GM23248 (cell line): Measurements from ENCODE around the gene VAMP2.

Source experiments
- EZH2 ChIP-seq: fragments of 200-600 bp; sonication (generic); IDR thresholded peaks from 2 replicates; pipeline ENCODE4 v1.6.1; 2018; ENCODE audit warnings: antibody characterized with exemption, mild to moderate bottlenecking; ENCODE audit not compliant: insufficient read depth, poor library complexity, severe bottlenecking
- EZH2phosphoT487 ChIP-seq: fragments of 200-600 bp; sonication (generic); IDR thresholded peaks from 2 replicates; pipeline ENCODE4 v1.6.1; 2018; ENCODE audit warnings: antibody characterized with exemption, moderate library complexity, mild to moderate bottlenecking, low read depth; ENCODE audit not compliant: insufficient read depth

DNA sequence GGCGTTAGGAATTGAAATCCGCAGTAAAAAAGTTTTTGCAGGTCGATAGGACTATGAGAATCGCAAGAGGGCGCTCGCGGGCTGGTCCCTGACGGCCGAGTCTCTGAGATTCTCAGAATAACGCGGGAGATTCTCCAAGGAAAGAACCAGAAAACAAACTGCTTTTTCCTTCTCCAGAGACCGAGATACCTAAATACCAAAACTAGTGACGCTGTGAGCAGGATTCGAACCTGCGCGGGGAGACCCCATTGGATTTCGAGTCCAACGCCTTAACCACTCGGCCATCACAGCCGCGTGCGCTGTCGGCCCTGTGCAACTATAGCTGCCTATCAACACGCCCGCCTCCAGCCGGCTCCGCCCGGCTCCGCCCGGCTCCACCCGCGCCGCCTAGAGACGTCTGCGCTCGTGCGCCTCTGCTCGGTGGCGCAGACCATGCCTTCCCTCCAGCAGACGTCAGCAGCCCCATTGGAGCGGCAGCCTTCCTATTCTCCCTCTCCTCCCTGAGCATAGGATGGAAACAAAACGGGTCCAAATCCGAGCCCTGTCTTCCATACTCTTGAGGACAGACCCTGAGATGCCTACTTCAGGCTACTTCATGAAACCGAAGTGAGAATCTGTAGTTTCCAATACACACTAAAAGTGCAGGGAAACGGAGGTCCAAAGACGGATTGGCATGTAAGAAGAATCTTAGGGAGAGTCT, 23.9 kb downstream of the VAMP2 start:
- TF ChIP-seq EZH2phosphoT487 (no peak), EZH2 (no peak)
